Measurements from ENCODE around the gene DUSP16.

DUSP16 gene

GRCh38 chr12:12443431-12443878 is 119.2 kb downstream of the DUSP16 start:
- no peak for TF ChIP-seq CTCF (IDR thresholded peaks at IDR 0.05; ENCODE audit: low read depth, low read length)
- no peak overlapping the region for H3K4me3 ChIP-seq (ENCODE audit: low read depth, low read length)

GRCh38 chr12:12442548-12443071 is 120.1 kb downstream of the DUSP16 start:
- no peak for TF ChIP-seq CTCF (IDR thresholded peaks at IDR 0.05; ENCODE audit: low read depth, low read length)
- H3K4me3 ChIP-seq (ENCODE audit: low read depth, low read length), result no peak overlapping the region

- TF ChIP-seq CTCF (IDR thresholded peaks at IDR 0.05; ENCODE audit: low read depth, low read length), result no peak
Observed at GRCh38 chr12:12441843-12442461, 120.7 kb downstream of the DUSP16 start.

DNA sequence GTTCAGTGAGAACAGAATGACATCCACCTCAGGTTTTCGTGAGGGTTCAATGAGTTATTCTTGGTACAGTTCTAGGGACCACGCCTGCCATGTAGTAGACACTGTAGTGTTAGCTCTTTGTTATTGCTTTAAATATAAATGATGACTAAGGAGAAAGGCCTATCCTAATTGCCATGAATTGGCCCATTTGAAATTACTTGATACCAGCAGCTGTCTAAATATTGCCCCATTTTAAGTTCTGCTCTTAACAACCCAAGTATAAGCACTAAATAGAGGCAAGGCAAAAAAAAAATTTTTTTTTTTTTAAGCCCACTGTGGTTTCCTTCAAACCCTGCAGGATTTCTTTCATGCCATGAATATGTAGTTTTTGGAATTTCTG is 121.2 kb downstream of the DUSP16 start:
- no peak overlapping the region for H3K4me3 ChIP-seq (ENCODE audit: low read depth, low read length)
- no peak for TF ChIP-seq CTCF (IDR thresholded peaks at IDR 0.05; ENCODE audit: low read depth, low read length)

More at GRCh38 chr12:12441843-12442461, 120.7 kb downstream of the DUSP16 start:
- no peak overlapping the region for H3K4me3 ChIP-seq (ENCODE audit: low read depth, low read length)

DNA sequence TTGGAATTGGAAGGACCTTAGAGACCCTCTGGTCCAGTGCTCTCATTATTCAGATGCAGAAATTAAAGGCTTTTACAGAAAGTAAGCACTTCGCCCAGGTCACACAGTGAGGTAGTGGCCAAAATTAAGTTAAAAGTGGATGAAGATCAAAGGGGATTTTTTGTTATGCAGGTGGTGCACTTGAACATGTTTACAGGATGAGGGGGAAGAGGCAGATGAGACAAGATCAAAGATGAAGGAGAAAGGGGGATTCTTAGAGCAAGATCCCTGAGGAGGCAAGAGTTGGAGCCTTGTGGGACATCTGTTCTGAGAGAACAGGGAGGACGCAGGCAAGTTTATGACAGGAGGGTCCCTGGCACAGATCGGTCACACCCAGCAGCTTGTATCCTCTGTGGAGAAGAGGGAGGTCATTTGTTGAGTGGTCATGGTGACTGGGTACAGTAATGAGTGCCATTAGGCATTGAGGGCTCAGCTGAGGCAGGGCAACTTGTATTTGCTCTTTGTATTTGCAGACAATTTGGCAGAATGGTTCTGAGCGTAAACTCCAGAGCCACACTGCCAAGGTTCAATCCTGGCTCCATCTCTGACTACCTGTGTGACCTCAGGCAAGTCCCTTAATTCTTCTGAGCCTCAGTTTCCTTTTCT is 121.8 kb downstream of the DUSP16 start:
- H3K4me3 ChIP-seq (ENCODE audit: low read depth, low read length), result no peak overlapping the region
- no peak for TF ChIP-seq CTCF (IDR thresholded peaks at IDR 0.05; ENCODE audit: low read depth, low read length)

DNA sequence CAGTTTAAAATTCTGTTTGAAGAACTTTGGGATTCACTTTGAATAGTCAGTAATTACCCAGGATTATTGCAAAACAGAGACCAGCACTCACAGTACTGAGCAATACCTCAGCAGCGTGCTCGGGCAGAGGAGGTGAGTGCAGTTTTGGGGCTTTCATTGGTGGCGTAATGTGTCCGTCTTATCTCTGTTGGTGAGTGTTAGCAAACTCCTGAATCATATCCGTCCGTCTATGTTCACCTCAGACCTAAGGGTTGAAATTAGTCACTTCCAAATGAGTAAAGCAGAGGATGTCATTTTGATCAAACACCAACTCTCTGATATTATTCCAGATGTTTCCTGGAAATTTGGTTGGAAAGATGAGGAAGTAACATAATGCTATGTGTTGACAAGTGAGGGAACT is 123.0 kb downstream of the DUSP16 start:
- TF ChIP-seq CTCF (IDR thresholded peaks at IDR 0.05; ENCODE audit: low read depth, low read length), result no peak
- no peak overlapping the region for H3K4me3 ChIP-seq (ENCODE audit: low read depth, low read length)

- no peak for TF ChIP-seq CTCF (IDR thresholded peaks at IDR 0.05; ENCODE audit: low read depth, low read length)
- H3K4me3 ChIP-seq (ENCODE audit: low read depth, low read length), result no peak overlapping the region
Observed at GRCh38 chr12:12436831-12437345, 125.8 kb downstream of the DUSP16 start.
